GM18858 (cell line): ENCODE measurements around the gene USP30.

Source experiments
- ATAC-seq: cut with Tn5 transposase; IDR thresholded peaks from one replicate; pipeline ENCODE4 v1.9.1; 2021; ENCODE audit not compliant: unreplicated experiment

Gene USP30

GRCh38 chr12:109097140-109097434 is 44.7 kb downstream of the USP30 start:
- ATAC-seq, result no peak

GRCh38 chr12:109097435-109098182 is 45.2 kb downstream of the USP30 start, which contains the start of gene UNG:
Gene UNG, plus strand, starts transcription at chr12:109097597. Its CDS starts 83 bp downstream, at chr12:109097680.
- peak; percentile 56 for ATAC-seq

- peak; percentile 12 for ATAC-seq
Measured at GRCh38 chr12:109098183-109098604, 45.8 kb downstream of the USP30 start.

- ATAC-seq, result no peak
Measured at GRCh38 chr12:109098651-109099050, 46.3 kb downstream of the USP30 start.

- no peak for ATAC-seq
Measured at GRCh38 chr12:109099431-109100020, 47.1 kb downstream of the USP30 start.

- ATAC-seq, result no peak
Measured at GRCh38 chr12:109100741-109101140, 48.4 kb downstream of the USP30 start.

GRCh38 chr12:109102491-109102890 is 50.1 kb downstream of the USP30 start:
- no peak for ATAC-seq

- no peak for ATAC-seq
Measured at GRCh38 chr12:109105176-109105575, 52.8 kb downstream of the USP30 start.

- ATAC-seq, result no peak
Measured at GRCh38 chr12:109109746-109110350, 57.5 kb downstream of the USP30 start.

- no peak for ATAC-seq
Measured at GRCh38 chr12:109110988-109111495, 58.7 kb downstream of the USP30 start.

GRCh38 chr12:109112720-109113465 is 60.5 kb downstream of the USP30 start:
- ATAC-seq, result no peak

GRCh38 chr12:109113661-109114321 is 61.4 kb downstream of the USP30 start:
- ATAC-seq, result no peak

- no peak for ATAC-seq
Measured at GRCh38 chr12:109114644-109115043, 62.3 kb downstream of the USP30 start.

GRCh38 chr12:109115404-109115757 is 63.0 kb downstream of the USP30 start:
- no peak for ATAC-seq

GRCh38 chr12:109115758-109116610 is 63.6 kb downstream of the USP30 start, which contains the start of gene ACACB:
Gene ACACB, plus strand, starts transcription at chr12:109116587. Its CDS starts 22,819 bp downstream, at chr12:109139406.
- no peak for ATAC-seq

GRCh38 chr12:109116611-109116949 is 64.2 kb downstream of the USP30 start:
- no peak for ATAC-seq

- no peak for ATAC-seq
Measured at GRCh38 chr12:109120095-109120494, 67.7 kb downstream of the USP30 start.

- ATAC-seq, result no peak
Measured at GRCh38 chr12:109120557-109120956, 68.2 kb downstream of the USP30 start.

GRCh38 chr12:109121346-109121880 is 69.0 kb downstream of the USP30 start:
- no peak for ATAC-seq
